ENCODE measurements around the gene ZNF107.
A peak's percentile ranks its signal among the peaks of the same experiment; 100 is the strongest.
"Not testable (repeated sequence)": the region's sequence is repeated elsewhere in the genome, so short reads cannot be mapped to it uniquely, and the experiment has no call there.

Gene ZNF107

DNA sequence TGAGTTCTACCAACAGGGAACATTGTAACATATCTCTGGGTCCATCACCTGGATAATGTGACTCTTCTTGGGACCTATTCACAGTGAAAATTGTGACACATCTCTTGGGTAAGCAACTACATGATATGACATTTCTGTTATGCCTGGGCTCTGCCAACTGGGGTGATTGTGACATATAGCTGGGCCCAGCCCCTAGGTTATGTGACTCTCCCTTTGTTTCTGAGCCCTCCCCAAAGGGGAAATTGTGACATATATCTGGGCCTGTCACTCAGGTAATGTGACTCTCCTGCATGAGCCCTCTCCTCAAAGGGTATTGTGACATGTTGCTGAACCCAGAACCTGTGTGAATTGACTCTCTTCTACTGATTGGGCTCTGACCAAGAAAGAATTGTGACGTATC is 22.4 kb upstream of the ZNF107 start:
- no peak for DNase-seq (ENCODE audit: low spot score)

DNA sequence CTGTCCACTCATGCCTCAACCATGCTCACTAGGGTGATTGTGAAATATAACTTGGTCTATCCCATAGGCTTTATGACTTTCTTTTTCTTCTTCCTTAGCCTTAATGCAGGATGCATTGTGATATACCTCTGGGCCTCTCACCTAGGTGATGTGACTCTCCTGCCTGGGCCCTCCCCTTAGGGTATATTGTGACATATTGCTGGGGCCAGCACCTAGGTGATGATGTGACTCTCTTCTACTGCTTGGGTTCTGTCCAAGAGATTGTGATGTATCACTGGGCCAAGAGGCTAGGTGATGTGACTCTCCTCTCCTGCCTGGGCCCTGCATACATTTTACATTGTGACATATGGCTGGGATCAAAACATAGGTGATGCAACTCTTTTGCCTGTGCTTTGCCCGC is 14.7 kb upstream of the ZNF107 start:
- DNase-seq (ENCODE audit: low spot score), result no peak

DNA sequence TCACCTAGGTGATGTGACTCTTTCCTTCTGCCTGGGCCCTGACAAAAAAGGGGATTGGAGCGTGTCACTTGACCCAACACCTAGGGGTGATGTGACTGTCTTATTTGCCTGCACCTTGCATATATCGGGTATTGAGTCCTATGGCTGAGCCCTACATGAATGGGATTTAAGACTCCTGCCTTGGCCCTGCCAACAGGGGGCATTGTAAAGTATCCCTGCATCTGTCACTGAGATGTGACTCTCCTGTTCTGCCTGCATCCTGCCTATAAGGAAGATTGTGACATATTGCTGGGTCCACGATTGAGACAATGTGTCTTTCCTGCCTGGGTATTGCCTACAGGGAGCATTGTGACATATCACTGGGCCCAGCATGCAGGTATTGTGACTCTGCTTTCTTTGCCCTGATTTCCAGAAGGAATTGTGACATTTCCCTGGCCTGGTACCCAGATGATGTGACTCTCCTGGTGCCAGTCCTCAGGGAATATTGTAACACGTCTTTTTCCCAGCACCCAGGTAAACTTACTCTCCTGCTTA is 14.2 kb upstream of the ZNF107 start:
- no peak for DNase-seq (ENCODE audit: low spot score)

DNA sequence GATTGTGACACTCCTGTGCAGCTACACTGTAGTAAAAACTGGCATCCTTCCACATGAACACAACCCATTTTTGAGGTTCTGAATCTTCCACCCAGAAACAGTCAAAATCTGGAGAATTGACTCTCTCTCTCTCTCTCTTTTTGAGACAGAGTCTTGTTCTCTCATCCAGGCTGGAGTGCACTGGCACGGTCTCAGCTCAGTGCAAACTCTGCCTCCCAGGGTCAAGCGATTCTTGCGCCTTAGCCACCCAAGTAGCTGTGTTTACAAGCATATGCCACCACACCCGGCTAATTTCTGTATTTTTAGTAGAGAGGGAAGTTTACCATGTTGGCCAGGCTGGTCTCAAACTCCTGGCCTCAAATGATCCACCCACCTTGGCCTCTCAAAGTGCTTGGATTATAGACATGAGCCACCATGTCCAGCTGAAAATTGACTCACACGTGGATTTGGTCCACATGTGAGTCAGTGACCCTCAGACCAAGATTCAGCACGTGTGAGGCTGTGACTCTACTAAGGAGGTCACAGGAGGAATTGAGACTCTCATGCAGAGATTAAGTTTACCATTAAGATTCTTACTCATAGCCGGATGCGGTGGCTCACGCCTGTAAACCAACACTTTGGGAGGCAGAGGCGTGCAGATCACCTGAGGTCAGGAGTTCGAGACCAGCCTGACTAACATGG is 12.1 kb upstream of the ZNF107 start:
- no peak for DNase-seq (ENCODE audit: low spot score)

DNA sequence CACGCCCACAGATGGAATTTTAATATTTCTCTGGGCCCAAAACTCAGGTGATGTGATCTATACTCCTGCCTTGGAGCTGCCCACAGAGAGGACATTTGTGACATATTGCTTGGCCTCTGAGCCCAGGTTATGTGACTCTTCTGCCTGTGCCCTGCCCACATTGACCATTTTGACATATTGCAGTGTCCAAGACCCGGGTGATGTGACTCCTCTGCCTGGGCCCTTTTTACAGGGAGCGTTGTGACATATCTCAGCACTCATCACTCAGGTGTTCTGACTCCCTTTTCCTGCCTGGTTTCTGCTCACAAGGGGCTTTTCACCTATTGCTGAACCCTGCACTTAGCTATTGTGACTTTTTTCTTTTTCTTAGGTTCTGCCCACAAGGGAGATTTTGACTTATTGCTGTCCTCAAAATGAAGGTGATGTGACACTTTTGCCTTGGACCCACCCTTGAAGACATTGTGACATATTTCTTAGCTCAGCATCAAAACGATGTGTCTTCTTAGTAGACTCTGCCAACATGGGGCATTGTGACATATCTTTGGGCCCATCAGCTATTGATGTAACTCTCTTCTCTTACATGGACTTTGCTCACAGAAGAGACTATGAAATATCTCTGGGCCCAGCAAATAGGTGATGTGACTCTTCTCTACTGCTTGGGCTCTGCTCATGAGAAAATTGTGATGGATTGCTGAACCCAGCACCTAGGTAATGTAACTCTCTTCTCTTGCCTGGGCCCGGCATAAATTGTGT is 11.0 kb upstream of the ZNF107 start:
- no peak for DNase-seq (ENCODE audit: low spot score)

DNA sequence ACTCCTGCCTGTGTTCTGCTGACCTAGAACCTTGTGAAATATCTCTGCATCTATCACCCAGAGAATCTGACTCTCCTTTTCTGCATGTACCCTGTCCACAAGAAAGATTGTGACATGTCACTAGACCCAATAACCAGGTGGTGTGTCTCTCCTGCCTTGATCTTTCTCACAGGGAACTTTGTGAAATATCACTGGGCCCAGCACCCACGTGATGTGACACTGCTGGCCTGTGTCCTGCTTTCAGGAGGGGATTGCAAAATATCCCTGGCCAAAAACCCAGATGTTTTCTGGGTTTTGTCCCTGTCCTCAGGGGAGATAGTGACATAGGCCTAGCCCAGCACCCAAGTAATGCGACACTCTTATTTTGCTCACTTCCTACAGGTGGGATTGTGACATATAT is 10.1 kb upstream of the ZNF107 start:
- no peak for DNase-seq (ENCODE audit: low spot score)

DNA sequence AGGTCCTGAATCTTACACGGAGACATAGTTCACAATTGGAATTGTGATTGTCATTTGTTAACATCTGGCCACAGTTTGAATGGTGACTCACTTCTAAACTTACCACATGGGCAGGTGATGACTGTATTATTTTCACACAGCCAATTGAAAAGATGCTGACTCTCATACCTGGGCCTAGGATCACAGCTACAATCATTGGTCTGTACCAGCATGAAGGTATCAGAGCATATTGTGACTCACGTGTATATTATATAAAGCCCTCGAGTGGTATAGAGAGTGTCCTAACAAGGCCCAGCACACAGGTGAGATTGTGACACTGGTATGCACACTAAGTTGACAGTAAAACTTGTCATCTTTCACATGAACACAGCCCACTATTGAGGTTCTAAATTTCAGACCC is 9.4 kb upstream of the ZNF107 start:
- no peak for DNase-seq (ENCODE audit: low spot score)

DNA sequence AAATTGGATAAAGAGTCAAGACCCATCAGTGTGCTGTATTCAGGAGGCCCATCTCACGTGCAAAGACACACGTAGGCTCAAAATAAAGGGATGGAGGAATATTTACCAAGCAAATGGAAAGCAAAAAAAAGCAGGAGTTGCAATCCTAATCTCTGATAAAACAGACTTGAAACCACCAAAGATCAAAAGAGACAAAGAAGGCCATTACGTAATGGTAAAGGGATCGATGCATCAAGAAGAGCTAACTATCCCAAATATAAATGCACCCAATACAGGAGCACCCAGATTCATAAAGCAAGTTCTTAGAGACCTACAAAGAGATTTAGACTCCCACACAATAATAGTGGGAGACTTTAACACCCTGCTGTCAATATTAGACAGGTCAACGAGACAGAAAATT is 3.8 kb upstream of the ZNF107 start:
- DNase-seq (ENCODE audit: low spot score), result not testable (repeated sequence)

DNA sequence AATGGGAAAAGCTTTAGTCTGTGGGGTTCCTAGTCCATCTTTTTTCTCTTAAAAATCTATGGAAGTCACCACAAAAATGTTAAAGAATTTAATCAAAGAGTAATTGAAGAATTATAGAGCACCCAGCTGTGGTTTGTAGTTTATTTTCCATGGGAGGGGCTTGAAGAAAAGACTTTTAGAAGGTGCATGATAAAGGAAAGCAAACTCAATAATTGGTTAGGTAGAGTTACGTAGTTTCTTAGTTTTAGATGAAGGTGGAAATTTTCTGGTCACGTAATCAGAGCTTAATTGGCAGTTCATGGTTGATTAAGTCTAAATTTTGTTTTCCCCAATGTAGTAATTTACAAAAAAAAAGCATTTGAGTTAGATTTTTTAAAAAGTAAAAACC is 724 bp downstream of the ZNF107 start:
- peak; percentile 38 for DNase-seq (ENCODE audit: low spot score)

DNA sequence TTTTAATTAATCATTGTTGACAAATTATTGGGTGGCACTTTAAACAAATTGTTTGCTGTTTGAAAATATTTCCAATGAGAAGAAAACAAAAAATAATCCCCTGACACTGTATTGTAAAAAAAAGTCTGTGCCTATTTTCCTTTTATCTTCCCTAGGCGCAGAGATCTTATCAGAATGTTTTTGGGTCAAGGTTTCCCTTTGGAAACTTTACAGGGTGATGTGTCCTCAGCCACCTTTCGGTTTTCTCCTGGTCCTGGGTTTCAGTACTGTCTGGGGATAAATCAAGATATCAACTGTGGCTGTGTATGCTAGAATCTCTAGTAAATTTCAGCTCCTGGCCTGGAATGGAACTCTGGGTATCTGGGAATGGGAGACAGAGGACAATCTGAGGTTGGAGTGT is 1.4 kb downstream of the ZNF107 start:
- DNase-seq (ENCODE audit: low spot score), result no peak

DNA sequence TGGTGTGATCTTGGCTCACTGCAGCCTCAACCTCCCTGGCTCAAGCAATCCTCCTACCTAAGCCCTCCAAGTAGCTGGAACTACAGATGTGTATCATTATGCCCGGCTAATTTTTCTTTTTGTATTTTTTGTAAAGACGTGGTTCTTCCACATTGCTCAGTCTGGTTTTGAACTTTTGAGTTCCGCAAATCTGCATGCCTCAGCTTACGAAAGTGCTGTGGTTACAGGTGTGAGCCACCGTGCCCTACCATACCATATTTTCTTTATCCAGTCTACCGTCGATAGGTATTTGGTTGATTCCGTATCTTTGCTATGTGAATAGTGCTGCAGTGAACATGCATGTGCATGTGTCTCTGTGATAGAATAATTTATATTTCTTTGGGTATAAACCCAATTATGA is 6.5 kb downstream of the ZNF107 start:
- peak; percentile 87 for DNase-seq (ENCODE audit: low spot score)

DNA sequence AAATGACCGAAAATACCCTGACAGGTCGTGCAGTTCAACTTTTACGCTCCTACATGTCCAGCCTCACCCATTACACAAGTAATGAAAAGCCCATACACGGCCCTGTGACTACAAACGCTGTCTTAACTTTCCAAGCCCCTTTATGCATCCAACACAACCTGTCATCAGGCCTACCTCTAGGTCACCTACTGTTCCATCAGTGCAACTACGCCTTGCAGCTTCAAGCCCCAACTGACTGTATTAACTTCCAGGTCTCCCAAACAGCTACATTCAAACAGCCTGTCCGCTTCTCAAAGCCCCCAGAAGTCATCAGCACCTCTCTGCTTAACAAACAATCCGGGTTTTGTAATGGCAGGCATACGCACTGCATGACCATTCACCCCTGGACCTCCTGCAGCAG is 19.2 kb downstream of the ZNF107 start:
- DNase-seq (ENCODE audit: low spot score), result peak; percentile 75

DNA sequence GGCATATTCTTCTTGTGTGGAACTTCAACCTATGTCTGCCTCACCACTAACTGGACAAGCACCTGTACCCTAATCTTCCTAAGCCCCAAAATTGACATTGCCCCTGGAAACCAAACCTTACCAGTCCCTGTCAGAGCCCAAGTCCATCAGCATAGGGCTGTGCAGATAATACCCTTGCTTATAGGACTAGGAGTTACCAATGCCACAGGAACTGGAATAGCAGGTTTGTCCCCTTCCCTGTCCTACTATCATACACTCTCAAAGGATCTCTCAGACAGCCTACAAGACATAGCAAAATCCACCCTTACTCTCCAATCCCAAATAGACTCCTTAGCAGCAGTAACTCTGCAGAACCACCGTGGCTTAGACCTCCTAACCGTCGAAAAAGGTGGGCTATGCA is 19.8 kb downstream of the ZNF107 start:
- peak; percentile 51 for DNase-seq (ENCODE audit: low spot score)

DNA sequence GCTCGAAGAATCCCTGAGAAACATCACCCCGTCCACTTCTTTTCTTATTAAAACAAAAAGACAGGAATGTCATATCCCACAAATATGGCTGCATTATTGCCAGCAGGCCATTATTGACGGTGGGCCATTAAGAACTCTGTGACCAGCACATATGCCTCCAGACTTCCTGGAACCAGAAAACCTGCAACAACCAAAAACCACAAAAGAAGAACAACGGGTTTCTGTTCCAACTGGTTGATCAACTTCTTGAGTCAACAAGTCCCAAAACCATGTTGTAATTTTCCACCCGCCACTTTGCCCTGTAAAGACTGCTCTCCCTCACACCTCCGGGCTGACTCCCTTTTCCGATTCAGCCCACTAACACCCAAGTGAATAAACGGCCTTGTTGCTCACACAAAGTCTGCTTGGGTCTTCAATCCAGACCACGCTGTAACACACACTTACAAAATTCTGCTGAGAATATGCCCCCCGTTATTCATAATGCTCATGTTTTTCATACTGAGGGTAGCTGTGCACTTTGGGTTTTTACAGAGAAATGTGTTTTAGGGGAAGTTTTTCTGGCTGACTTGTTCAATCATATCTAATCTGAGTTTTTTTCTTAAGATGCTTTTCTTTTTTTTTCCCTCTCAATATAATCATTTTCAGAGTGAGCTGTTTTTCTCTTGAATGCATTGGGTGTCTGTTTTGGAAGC is 20.7 kb downstream of the ZNF107 start:
- DNase-seq (ENCODE audit: low spot score), result peak; percentile 97

DNA sequence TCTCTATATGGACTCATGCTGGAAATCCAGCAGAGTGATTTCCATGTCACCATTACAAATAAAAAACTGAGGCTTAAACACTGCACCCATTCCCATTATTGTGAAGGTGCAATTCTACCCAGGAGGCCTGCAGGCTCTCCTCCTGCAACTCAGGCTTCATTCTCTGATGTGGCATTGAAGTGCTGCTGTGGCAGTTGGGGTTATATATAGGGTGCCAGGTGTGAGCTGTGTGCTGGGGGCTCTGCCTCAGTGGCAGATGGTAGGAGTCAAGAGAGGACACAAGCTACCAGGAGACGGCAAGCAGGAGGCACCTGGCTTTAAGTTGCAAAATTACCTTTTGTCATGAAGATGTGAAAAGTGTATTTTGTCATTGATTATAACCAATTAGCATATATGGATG is 21.3 kb downstream of the ZNF107 start:
- peak; percentile 93 for DNase-seq (ENCODE audit: low spot score)

DNA sequence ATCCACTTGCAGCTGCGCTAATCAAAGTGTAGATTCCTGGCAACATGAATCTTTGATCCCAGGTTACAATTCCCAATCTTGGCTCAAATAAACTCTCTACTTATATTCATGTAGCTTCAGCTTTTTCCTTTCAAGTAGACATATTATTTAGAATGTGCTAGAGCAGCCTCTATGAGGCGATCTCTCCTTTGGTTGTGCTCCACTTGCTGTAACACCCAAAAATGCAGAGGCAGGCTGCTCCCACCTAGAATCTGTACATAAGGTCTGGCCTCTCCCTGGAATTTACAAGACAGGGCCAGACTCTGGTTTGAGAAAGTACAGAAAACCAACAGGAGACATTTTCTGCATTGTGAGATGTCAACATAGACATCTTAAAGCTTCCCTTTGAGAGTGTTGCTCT is 23.1 kb downstream of the ZNF107 start:
- DNase-seq (ENCODE audit: low spot score), result peak; percentile 53

DNA sequence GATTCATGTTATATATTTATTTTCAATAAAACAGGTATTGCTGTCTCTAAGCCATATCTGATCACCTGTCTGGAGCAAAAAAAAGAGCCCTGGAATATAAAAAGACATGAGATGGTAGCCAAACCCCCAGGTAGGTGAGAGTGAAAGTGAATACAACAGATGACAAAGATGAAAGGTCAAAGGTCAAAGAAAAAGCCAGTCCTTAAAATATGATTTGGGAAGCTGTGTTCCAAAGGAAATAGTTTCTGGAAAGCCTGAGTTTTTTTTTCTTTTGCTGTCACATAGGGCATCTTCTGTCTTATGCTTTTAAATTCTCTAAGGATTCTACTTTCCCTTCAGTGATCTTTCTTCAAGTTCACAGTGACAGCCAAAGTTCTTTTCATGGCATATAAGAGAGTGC is 25.9 kb downstream of the ZNF107 start:
- DNase-seq (ENCODE audit: low spot score), result no peak

DNA sequence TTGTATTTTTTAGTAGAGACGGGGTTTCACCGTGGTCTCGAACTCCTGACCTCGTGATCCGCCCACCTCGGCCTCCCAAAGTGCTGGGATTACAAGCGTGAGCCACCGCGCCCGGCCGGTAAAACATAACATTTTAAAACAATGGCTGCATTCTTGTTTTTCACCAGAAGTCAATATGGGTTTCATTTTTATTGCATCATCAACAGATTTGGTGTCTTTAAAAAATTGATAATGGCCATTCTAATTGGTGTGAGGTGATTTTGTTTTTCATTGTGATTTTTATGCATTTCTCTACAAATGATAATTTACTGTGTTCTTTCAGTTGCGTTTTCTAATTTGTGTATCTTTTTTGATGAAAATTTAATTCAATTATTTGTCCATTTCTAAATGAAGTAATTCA is 31.9 kb downstream of the ZNF107 start:
- not testable (repeated sequence) for DNase-seq (ENCODE audit: low spot score)

DNA sequence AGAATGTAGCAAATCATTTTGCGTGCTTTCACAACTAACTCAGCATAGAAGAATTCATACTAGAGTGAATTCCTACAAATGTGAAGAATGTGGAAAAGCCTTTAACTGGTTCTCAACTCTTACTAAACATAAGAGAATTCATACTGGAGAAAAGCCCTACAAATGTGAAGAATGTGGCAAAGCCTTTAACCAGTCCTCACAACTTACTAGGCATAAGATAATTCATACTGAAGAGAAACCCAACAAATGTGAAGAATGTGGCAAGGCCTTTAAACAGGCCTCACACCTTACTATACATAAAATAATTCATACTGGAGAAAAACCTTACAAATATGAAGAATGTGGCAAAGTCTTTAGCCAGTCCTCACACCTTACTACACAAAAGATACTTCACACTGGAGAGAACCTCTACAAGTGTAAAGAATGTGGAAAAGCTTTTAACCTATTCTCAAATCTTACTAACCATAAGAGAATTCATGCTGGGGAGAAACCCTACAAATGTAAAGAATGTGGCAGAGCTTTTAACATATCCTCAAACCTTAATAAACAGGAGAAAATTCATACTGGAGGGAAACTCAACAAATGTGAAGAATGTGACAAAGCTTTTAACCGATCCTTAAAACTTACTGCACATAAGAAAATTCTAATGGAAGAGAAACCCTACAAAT is 40.8 kb downstream of the ZNF107 start:
- DNase-seq (ENCODE audit: low spot score), result no peak

DNA sequence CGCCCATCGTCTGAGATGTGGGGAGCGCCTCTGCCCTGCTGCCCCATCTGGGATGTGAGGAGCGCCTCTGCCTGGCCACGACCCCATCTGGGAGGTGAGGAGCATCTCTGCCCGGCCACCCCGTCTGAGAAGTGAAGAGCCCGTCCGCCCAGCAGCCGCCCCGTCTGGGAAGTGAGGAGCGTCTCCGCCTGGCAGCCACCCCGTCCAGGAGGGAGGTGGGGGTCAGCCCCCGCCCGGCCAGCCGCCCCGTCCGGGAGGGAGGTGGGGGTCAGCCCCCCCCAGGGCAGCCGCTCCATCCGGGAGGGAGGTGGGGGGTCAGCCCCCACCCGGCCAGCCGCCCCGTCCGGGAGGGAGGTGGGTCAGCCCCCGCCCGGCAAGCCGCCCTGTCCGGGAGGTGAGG is 52.0 kb downstream of the ZNF107 start:
- not testable (repeated sequence) for DNase-seq (ENCODE audit: low spot score)

DNA sequence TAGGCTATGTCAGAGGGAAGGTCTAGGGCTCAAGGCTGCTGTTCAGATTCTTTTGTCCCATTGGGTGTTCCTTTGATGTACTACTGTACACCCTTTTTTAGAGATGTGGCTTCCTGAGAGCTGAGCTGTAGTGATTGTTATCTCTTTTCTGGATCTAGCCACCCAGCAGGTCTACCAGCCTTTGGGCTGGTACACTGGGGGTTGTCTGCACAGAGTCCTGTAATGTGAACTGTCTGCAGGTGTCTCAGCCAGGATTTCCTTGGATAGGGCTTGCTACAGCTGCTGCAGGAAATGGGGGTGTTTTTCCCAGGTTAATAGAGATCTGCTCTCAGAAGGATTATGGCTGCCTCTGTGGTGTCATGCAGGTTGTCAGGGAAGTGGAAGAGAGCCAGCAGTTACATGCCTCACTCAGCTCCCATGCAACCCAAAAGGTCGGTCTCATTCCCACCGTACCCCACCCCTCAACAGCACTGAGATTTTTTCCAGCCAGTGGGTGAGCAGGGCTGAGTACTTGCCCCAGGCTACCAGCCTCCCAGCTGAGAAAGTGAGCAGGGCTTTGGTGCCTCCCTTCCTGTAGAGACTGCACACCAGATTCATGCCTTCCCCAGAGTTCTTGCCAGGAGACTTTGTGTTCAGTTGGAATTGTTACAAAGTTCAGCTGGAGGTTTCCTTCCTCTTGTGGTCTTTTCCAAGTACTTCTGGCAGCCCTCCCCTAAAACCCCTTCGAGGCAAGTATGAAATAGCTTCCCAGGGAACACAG is 63.3 kb downstream of the ZNF107 start:
- DNase-seq (ENCODE audit: low spot score), result no peak
